ENCODE measurements around the gene UNC79.

- no peak for TF ChIP-seq CTCF (IDR thresholded peaks at IDR 0.05)
- TF ChIP-seq POLR2AphosphoS5 (IDR thresholded peaks at IDR 0.05; ENCODE audit: low read depth, low read length) = no peak
- no peak for TF ChIP-seq REST (IDR thresholded peaks at IDR 0.05; ENCODE audit: insufficient read depth in 1 of 2, low read depth in 2 of 2, low read length in 1 of 2)
- TF ChIP-seq TCF7L2 (IDR thresholded peaks at IDR 0.05; ENCODE audit: low read depth, low read length) = no peak
- TF ChIP-seq SIN3A (IDR thresholded peaks at IDR 0.05; ENCODE audit: borderline replicate concordance, insufficient read depth, low read depth, low read length) = no peak
Observed at GRCh38 chr14:93587330-93587729, 156.6 kb downstream of the UNC79 start.
